Breast epithelium (tissue), 4 donors: Measurements from ENCODE around the gene FAM90A26. TPM values are rescaled to one million over a fixed set of nuclear protein-coding genes. Genes with fewer than 3 reads are reported as not detected.
"Not testable (repeated sequence)": the region's sequence is repeated elsewhere in the genome, so short reads cannot be mapped to it uniquely, and the experiment has no call there.

ENCODE experiments used
- DNase-seq, 2 donors: peaks; one replicate each; pipeline ENCODE4 v3.0.0-alpha.2; 2019; ENCODE audit warnings: low spot score in 2 of 2
- H3K27ac ChIP-seq, 2 donors: fragments of 200-600 bp; sonication (generic) in 1 of 2; one replicate each; pipeline ENCODE4 v1.5.1; 2016 to 2019; ENCODE audit warnings: mild to moderate bottlenecking in 1 of 2
- H3K27me3 ChIP-seq, 2 donors: fragments of 200-600 bp; sonication (generic) in 1 of 2; one replicate each; pipeline versions ENCODE4 v1.5.1 to v1.6.0; 2017 to 2019; ENCODE audit warnings: control low read depth in 1 of 2, mild to moderate bottlenecking in 1 of 2
- H3K36me3 ChIP-seq: fragments of 200-600 bp; one replicate; pipeline ENCODE4 v1.5.1; 2019
- H3K4me1 ChIP-seq, 2 donors: fragments of 200-600 bp; sonication (generic); one replicate each; pipeline ENCODE4 v1.5.1; 2016 to 2019; ENCODE audit warnings: control low read depth in 1 of 2
- H3K4me3 ChIP-seq, 3 donors: fragments of 200-600 bp; sonication (generic); 1 replicate in 2 of 3; 2 replicates in 1 of 3; pipeline ENCODE4 v1.5.1; 2016 to 2019; ENCODE audit warnings: mild to moderate bottlenecking in 3 of 3, moderate library complexity in 2 of 3
- H3K9me3 ChIP-seq, 2 donors: fragments of 200-600 bp; sonication (generic) in 1 of 2; one replicate each; pipeline ENCODE4 v1.5.1; 2016 to 2019; ENCODE audit warnings: control low read depth in 1 of 2
- POLR2A ChIP-seq: fragments of 450-650 bp; IDR thresholded peaks from one replicate; pipeline ENCODE4 v1.6.1; 2016; ENCODE audit warnings: antibody characterized with exemption, mild to moderate bottlenecking, moderate library complexity
- POLR2AphosphoS5 ChIP-seq, 3 donors: sonication (generic); formaldehyde crosslinking; IDR thresholded peaks; one replicate each; pipeline ENCODE4 v1.6.1; 2017; ENCODE audit warnings: antibody characterized with exemption in 3 of 3
- intact Hi-C: fragments of 100-400 bp; cut with DNase I; formaldehyde crosslinking; loops from one replicate; pipeline ENCODE4 v1.15.1; 2023; ENCODE audit warnings: low total_unique reads
- total RNA-seq, 3 donors: library from RNA; depleted of rRNA; stranded (reverse); fragments of >200 nt; gene quantifications; one replicate each; pipeline ENCODE4 v1.1.0, GENCODE V29; 2016
- TF ChIP-seq, protein P1 (sequence below), 3 donors: fragments of 450-650 bp; IDR thresholded peaks; one replicate each; pipeline ENCODE4 v1.5.1; 2016 to 2017; ENCODE audit warnings: antibody characterized with exemption in 3 of 3, mild to moderate bottlenecking in 3 of 3, moderate library complexity in 3 of 3

Gene FAM90A26
- total RNA-seq, 3 donors from 2014 or later = not detected

DNA sequence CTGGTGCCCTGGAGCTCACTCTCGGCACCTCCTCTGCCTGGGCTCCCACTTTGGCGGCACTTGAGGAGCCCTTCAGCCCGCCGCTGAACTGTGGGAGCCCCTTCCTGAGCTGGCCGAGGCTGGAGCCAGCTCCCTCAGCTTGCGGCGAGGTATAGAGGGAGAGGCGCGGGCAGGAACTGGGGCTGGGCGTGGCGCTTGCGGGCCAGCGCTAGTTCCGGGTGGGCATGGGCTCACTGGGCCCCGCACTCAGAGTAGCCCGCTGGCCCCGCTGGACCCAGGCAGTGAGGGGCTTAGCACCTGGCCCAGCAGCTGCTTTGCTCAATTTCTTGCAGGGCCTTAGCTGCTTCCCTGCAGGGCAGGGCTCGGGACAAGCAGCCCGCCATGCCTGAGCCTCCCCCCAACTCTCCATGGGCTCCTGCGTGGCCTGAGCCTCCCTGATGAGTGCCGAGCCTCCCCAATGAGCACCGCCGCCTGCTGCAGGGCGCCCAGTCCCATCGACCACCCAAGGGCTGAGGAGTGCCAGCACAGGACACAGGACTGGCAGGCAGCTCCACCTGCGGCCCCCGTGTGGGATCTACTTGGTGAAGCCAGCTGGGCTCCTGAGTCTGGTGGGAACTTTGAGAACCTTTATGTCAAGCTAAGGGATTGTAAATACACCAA lies 26.7 kb upstream of the FAM90A26 start:
- no peak for DNase-seq
- no peak for TF ChIP-seq POLR2A
- TF ChIP-seq, protein P1, sequence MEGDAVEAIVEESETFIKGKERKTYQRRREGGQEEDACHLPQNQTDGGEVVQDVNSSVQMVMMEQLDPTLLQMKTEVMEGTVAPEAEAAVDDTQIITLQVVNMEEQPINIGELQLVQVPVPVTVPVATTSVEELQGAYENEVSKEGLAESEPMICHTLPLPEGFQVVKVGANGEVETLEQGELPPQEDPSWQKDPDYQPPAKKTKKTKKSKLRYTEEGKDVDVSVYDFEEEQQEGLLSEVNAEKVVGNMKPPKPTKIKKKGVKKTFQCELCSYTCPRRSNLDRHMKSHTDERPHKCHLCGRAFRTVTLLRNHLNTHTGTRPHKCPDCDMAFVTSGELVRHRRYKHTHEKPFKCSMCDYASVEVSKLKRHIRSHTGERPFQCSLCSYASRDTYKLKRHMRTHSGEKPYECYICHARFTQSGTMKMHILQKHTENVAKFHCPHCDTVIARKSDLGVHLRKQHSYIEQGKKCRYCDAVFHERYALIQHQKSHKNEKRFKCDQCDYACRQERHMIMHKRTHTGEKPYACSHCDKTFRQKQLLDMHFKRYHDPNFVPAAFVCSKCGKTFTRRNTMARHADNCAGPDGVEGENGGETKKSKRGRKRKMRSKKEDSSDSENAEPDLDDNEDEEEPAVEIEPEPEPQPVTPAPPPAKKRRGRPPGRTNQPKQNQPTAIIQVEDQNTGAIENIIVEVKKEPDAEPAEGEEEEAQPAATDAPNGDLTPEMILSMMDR (IDR thresholded peaks at IDR 0.05) = no peak
- no peak for TF ChIP-seq POLR2AphosphoS5 (IDR thresholded peaks at IDR 0.05)
- intact Hi-C loops = no loop called here
- Histone ChIP-seq H3K27me3 (no peaks in the 10 kb centered on the region), H3K27ac (no peak overlapping the region), H3K36me3 (no peaks in the 10 kb centered on the region), H3K4me3 (no peak overlapping the region), H3K4me1 (no peaks in the 10 kb centered on the region), H3K9me3 (no peaks in the 10 kb centered on the region)

DNA sequence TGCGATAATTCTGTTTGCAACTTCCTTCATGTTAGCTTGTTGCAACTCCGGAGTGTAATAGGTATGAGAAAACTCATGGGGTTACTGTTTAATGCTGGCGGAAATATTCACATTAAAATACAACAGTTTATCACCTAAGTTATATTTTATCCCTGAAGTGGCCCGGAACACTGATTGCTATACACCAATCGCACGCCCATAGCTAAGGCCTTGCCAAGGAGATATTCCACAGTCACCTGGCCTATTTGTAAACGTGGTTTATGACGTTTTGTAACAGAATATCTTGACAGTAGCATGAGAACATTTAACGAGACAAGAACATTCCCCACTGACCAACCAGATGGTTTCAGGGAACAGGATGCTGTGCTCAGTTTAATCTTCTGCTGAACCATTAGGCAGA lies 23.2 kb upstream of the FAM90A26 start:
- Histone ChIP-seq H3K27ac (no peak overlapping the region), H3K27me3 (no peaks in the 10 kb centered on the region), H3K9me3 (no peaks in the 10 kb centered on the region), H3K4me3 (no peak overlapping the region), H3K36me3 (no peaks in the 10 kb centered on the region), H3K4me1 (no peaks in the 10 kb centered on the region)
- intact Hi-C loops = no loop called here
- no peak for DNase-seq
- TF ChIP-seq POLR2AphosphoS5 (IDR thresholded peaks at IDR 0.05) (no peak), POLR2A (no peak)
- TF ChIP-seq, protein P1 (IDR thresholded peaks at IDR 0.05) = no peak

DNA sequence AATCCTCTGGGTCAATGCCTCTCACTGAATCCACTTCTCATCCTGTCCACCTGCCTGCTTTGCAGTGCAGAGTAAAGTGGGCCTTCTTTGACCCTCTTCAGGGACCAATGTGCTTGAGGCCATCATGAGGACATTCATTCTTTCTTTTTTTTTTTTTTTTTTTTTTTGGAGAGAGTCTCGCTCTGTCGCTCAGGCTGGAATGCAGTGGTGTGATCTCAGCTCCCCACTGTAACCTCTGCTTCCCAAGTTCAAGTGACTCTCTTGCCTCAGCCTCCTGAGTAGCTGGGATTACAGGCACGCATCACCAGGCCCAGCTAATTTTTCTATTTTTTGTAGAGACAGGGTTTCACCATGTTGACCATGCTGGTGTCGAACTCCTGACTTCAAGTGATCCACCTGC lies 22.8 kb upstream of the FAM90A26 start:
- H3K9me3 ChIP-seq, H3K27ac ChIP-seq, H3K36me3 ChIP-seq, H3K27me3 ChIP-seq, DNase-seq, intact Hi-C loops, H3K4me3 ChIP-seq, H3K4me1 ChIP-seq: not testable (repeated sequence)

DNA sequence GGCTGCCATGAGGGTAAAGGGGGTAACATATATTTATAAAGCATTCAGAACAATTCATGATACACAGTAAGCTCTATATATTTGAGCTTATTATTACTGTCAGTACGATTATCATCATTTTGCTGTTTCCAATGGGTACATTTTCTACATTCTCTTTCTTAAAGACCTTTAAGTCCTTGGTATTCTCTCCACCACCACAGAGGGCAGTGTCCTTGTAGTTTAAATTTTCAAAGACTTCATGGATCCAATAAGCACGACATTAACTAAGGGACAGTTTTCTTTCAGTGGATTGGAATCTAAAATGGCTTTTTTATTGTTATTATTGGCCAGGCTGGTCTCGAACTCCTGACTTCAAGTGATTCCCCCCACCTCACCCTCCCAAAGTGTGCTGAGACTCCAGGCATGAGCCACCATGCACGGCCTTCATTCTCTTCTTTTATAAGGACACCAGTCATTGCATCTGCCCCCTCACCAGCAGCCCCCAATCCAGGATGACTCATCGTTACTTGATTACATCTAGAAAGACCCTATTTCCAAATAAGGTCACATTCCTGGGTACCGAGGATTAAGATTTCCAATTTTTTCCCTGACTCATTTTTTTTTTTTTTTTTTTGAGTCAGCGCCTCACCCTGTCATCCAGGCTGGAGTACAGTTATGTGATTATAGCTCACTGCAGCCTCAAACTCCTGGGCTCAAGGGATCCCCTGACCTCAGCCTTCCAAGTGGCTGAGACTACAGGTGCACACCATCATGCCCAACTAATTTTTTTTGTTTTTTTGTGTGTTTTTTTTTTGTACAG lies 21.4 kb upstream of the FAM90A26 start:
- H3K27ac ChIP-seq, intact Hi-C loops, H3K9me3 ChIP-seq, DNase-seq, H3K4me3 ChIP-seq, H3K4me1 ChIP-seq, H3K27me3 ChIP-seq, H3K36me3 ChIP-seq: not testable (repeated sequence)

DNA sequence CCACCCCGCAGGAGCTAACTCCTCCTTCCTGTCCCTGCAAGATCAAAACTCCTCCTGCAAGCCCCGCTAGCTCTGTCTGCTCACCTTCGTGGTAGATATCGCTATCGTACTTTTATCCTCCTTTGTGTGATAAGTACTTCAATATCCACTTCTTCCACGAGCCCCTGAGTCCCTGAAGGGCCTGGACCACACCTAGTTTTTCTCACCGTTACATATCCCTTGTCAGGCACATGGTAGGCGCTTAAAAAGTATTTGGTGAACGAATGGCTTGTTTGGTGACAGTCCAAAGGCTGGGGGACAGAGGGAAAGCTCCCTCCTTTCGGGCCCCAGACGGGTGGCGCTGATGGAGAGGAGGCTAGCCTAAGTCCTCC lies 18.4 kb upstream of the FAM90A26 start:
- intact Hi-C loops, H3K9me3 ChIP-seq, H3K27me3 ChIP-seq, DNase-seq, H3K36me3 ChIP-seq, H3K4me1 ChIP-seq: not testable (repeated sequence)
- H3K4me3 ChIP-seq = peak overlapping the region; percentile 63 to 81 (median 77)
- H3K27ac ChIP-seq = peak overlapping the region; percentile 95 to 97

DNA sequence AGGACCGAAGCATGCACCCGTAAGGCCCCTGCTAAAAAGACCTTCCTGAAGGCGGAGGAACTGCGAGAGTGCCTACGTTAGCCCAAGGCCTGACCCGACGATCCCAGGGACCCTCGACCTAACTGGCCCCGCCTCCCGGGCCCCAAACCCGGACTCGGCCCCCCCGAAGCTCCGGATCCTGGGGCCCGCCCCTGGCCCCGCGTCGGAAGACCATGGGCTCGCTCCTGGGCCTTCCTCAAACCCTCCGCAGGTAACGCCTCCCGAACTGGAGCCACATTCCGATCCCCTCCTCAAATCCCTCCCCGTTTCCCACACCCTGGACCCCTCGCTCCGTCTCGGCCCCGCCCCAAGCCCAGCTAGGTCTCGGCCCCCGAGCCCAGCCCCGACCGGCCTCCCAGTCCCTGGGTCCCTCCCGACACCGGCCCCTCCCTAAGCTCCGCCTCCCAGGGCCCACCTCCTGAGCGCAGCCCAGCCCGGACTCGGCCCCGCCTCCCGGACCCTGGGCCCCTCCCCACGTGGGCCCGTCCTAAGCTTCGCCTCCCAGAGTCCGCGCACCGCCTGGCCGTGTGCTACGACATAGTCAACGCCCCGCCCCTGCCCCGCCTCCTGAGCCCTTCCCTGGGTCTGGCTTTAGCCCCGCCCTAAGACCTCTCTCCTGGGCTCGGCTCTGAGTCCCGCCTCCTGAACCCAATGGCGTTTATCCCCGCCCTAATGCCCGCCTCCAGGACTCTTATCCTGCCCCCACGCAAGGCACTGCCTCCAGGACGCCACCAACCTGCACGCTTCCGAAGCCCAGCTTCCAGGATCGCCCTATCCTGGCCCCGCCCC lies 17.8 kb upstream of the FAM90A26 start:
- peak overlapping the region; percentile 63 to 82 (median 77) for H3K4me3 ChIP-seq
- peak in 2 of 3 donors; percentile 15 to 43 for TF ChIP-seq POLR2AphosphoS5 (IDR thresholded peaks at IDR 0.05)
- H3K4me1 ChIP-seq, H3K27me3 ChIP-seq, H3K9me3 ChIP-seq, intact Hi-C loops, H3K36me3 ChIP-seq: not testable (repeated sequence)
- H3K27ac ChIP-seq = peak overlapping the region; percentile 95 to 97
- peak; percentile 98 to 99 for DNase-seq
